ENCODE results near the gene LRRC27. TPM values are rescaled to one million over a fixed set of nuclear protein-coding genes. Genes with fewer than 3 reads are reported as not detected.

LRRC27 gene
- polyA plus RNA-seq, 2 donors, result 2.3 to 2.6 TPM

GRCh38 chr10:132407846-132408278 is 75.9 kb downstream of the LRRC27 start:
- Histone ChIP-seq H3K27ac (ENCODE audit: low read depth in 2 of 2, low read length in 1 of 2) (peak overlapping the region; percentile 91 to 92), H3K4me3 (ENCODE audit: low read depth in 1 of 2, low read length in 2 of 2) (peak overlapping the region; percentile 36 to 48), H3K36me3 (ENCODE audit: control insufficient read depth in 2 of 2, insufficient read depth in 2 of 2, low read length in 1 of 2) (peaks cover 4 to 37% of the 10 kb centered on the region in 2 donors), H3K4me1 (ENCODE audit: control insufficient read depth in 2 of 2, insufficient read depth in 2 of 2, low read length in 1 of 2) (peaks cover 16 to 57% of the 10 kb centered on the region in 2 donors), H3K9me3 (ENCODE audit: control insufficient read depth in 2 of 2, insufficient read depth in 1 of 2, low read depth in 1 of 2, low read length in 1 of 2) (no peaks in the 10 kb centered on the region), H3K27me3 (ENCODE audit: control insufficient read depth in 1 of 2, insufficient read depth in 2 of 2, low read length in 2 of 2) (no peaks in the 10 kb centered on the region)
- WGBS, 2 donors, result 23 to 32% methylated on average over 17 of the region's 17 CpGs

GRCh38 chr10:132408367-132408781 is 76.4 kb downstream of the LRRC27 start:
- Histone ChIP-seq H3K4me3 (ENCODE audit: low read depth in 1 of 2, low read length in 2 of 2) (peak overlapping the region; percentile 36 to 48), H3K4me1 (ENCODE audit: control insufficient read depth in 2 of 2, insufficient read depth in 2 of 2, low read length in 1 of 2) (peaks cover 15 to 57% of the 10 kb centered on the region in 2 donors), H3K9me3 (ENCODE audit: control insufficient read depth in 2 of 2, insufficient read depth in 1 of 2, low read depth in 1 of 2, low read length in 1 of 2) (no peaks in the 10 kb centered on the region), H3K27ac (ENCODE audit: low read depth in 2 of 2, low read length in 1 of 2) (peak overlapping the region; percentile 91 to 92), H3K27me3 (ENCODE audit: control insufficient read depth in 1 of 2, insufficient read depth in 2 of 2, low read length in 2 of 2) (no peaks in the 10 kb centered on the region), H3K36me3 (ENCODE audit: control insufficient read depth in 2 of 2, insufficient read depth in 2 of 2, low read length in 1 of 2) (peaks cover 4 to 36% of the 10 kb centered on the region in 2 donors)
- WGBS, 2 donors, result 21 to 26% methylated on average over 18 to 20 of the region's 20 CpGs

- Histone ChIP-seq H3K9me3 (ENCODE audit: control insufficient read depth in 2 of 2, insufficient read depth in 1 of 2, low read depth in 1 of 2, low read length in 1 of 2) (no peaks in the 10 kb centered on the region), H3K36me3 (ENCODE audit: control insufficient read depth in 2 of 2, insufficient read depth in 2 of 2, low read length in 1 of 2) (peaks cover 4 to 36% of the 10 kb centered on the region in 2 donors), H3K4me1 (ENCODE audit: control insufficient read depth in 2 of 2, insufficient read depth in 2 of 2, low read length in 1 of 2) (peaks cover 22 to 60% of the 10 kb centered on the region in 2 donors), H3K27ac (ENCODE audit: low read depth in 2 of 2, low read length in 1 of 2) (peak overlapping the region; percentile 91 to 92), H3K4me3 (ENCODE audit: low read depth in 1 of 2, low read length in 2 of 2) (peak overlapping the region; percentile 36 to 48), H3K27me3 (ENCODE audit: control insufficient read depth in 1 of 2, insufficient read depth in 2 of 2, low read length in 2 of 2) (no peaks in the 10 kb centered on the region)
- 53 to 56% methylated on average over 27 of the region's 27 CpGs for WGBS, 2 donors
These were observed 77.1 kb downstream of the LRRC27 start for GRCh38 chr10:132408823-132409666.

GRCh38 chr10:132409667-132410028 is 77.7 kb downstream of the LRRC27 start:
- Histone ChIP-seq H3K4me3 (ENCODE audit: low read depth in 1 of 2, low read length in 2 of 2) (peak overlapping the region in 1 of 2 donors; percentile 22), H3K4me1 (ENCODE audit: control insufficient read depth in 2 of 2, insufficient read depth in 2 of 2, low read length in 1 of 2) (peaks cover 24 to 59% of the 10 kb centered on the region in 2 donors), H3K27ac (ENCODE audit: low read depth in 2 of 2, low read length in 1 of 2) (peak overlapping the region in 1 of 2 donors; percentile 27), H3K9me3 (ENCODE audit: control insufficient read depth in 2 of 2, insufficient read depth in 1 of 2, low read depth in 1 of 2, low read length in 1 of 2) (no peaks in the 10 kb centered on the region), H3K36me3 (ENCODE audit: control insufficient read depth in 2 of 2, insufficient read depth in 2 of 2, low read length in 1 of 2) (peaks cover 4 to 34% of the 10 kb centered on the region in 2 donors), H3K27me3 (ENCODE audit: control insufficient read depth in 1 of 2, insufficient read depth in 2 of 2, low read length in 2 of 2) (no peaks in the 10 kb centered on the region)
- WGBS, 2 donors, result 80 to 88% methylated on average over 4 of the region's 4 CpGs

- H3K27me3 ChIP-seq (ENCODE audit: control insufficient read depth in 1 of 2, insufficient read depth in 2 of 2, low read length in 2 of 2), result no peaks in the 10 kb centered on the region
- peaks cover 4 to 31% of the 10 kb centered on the region in 2 donors for H3K36me3 ChIP-seq (ENCODE audit: control insufficient read depth in 2 of 2, insufficient read depth in 2 of 2, low read length in 1 of 2)
- peaks cover 24 to 59% of the 10 kb centered on the region in 2 donors for H3K4me1 ChIP-seq (ENCODE audit: control insufficient read depth in 2 of 2, insufficient read depth in 2 of 2, low read length in 1 of 2)
- H3K4me3 ChIP-seq (ENCODE audit: low read depth in 1 of 2, low read length in 2 of 2), result no peak overlapping the region
- H3K9me3 ChIP-seq (ENCODE audit: control insufficient read depth in 2 of 2, insufficient read depth in 1 of 2, low read depth in 1 of 2, low read length in 1 of 2), result no peaks in the 10 kb centered on the region
- 77 to 90% methylated on average over 25 to 28 of the region's 28 CpGs for WGBS, 2 donors
- H3K27ac ChIP-seq (ENCODE audit: low read depth in 2 of 2, low read length in 1 of 2), result no peak overlapping the region
These were observed 78.2 kb downstream of the LRRC27 start for GRCh38 chr10:132410056-132410778.

- Histone ChIP-seq H3K27ac (ENCODE audit: low read depth in 2 of 2, low read length in 1 of 2) (peak overlapping the region; percentile 90 to 94), H3K4me1 (ENCODE audit: control insufficient read depth in 2 of 2, insufficient read depth in 2 of 2, low read length in 1 of 2) (peaks cover 24 to 62% of the 10 kb centered on the region in 2 donors), H3K36me3 (ENCODE audit: control insufficient read depth in 2 of 2, insufficient read depth in 2 of 2, low read length in 1 of 2) (peaks cover 0 to 30% of the 10 kb centered on the region in 2 donors), H3K27me3 (ENCODE audit: control insufficient read depth in 1 of 2, insufficient read depth in 2 of 2, low read length in 2 of 2) (no peaks in the 10 kb centered on the region), H3K9me3 (ENCODE audit: control insufficient read depth in 2 of 2, insufficient read depth in 1 of 2, low read depth in 1 of 2, low read length in 1 of 2) (no peaks in the 10 kb centered on the region), H3K4me3 (ENCODE audit: low read depth in 1 of 2, low read length in 2 of 2) (peak overlapping the region in 1 of 2 donors; percentile 8)
- WGBS, 2 donors, result 75 to 78% methylated on average over 28 of the region's 28 CpGs
These were observed 79.0 kb downstream of the LRRC27 start for GRCh38 chr10:132410779-132411532.

- Histone ChIP-seq H3K9me3 (ENCODE audit: control insufficient read depth in 2 of 2, insufficient read depth in 1 of 2, low read depth in 1 of 2, low read length in 1 of 2) (no peaks in the 10 kb centered on the region), H3K27me3 (ENCODE audit: control insufficient read depth in 1 of 2, insufficient read depth in 2 of 2, low read length in 2 of 2) (no peaks in the 10 kb centered on the region), H3K27ac (ENCODE audit: low read depth in 2 of 2, low read length in 1 of 2) (peak overlapping the region; percentile 90 to 94), H3K4me3 (ENCODE audit: low read depth in 1 of 2, low read length in 2 of 2) (peak overlapping the region in 1 of 2 donors; percentile 8), H3K36me3 (ENCODE audit: control insufficient read depth in 2 of 2, insufficient read depth in 2 of 2, low read length in 1 of 2) (peaks cover 0 to 29% of the 10 kb centered on the region in 2 donors), H3K4me1 (ENCODE audit: control insufficient read depth in 2 of 2, insufficient read depth in 2 of 2, low read length in 1 of 2) (peaks cover 24 to 62% of the 10 kb centered on the region in 2 donors)
- 16 to 25% methylated on average over 23 of the region's 23 CpGs for WGBS, 2 donors
These were observed 79.7 kb downstream of the LRRC27 start for GRCh38 chr10:132411561-132412253.

GRCh38 chr10:132412316-132413192 is 80.6 kb downstream of the LRRC27 start:
- H3K27me3 ChIP-seq (ENCODE audit: control insufficient read depth in 1 of 2, insufficient read depth in 2 of 2, low read length in 2 of 2), result no peaks in the 10 kb centered on the region
- H3K36me3 ChIP-seq (ENCODE audit: control insufficient read depth in 2 of 2, insufficient read depth in 2 of 2, low read length in 1 of 2), result peaks cover 0 to 28% of the 10 kb centered on the region in 2 donors
- H3K9me3 ChIP-seq (ENCODE audit: control insufficient read depth in 2 of 2, insufficient read depth in 1 of 2, low read depth in 1 of 2, low read length in 1 of 2), result no peaks in the 10 kb centered on the region
- 51 to 54% methylated on average over 29 of the region's 29 CpGs for WGBS, 2 donors
- H3K4me3 ChIP-seq (ENCODE audit: low read depth in 1 of 2, low read length in 2 of 2), result no peak overlapping the region
- peaks cover 16 to 53% of the 10 kb centered on the region in 2 donors for H3K4me1 ChIP-seq (ENCODE audit: control insufficient read depth in 2 of 2, insufficient read depth in 2 of 2, low read length in 1 of 2)
- H3K27ac ChIP-seq (ENCODE audit: low read depth in 2 of 2, low read length in 1 of 2), result peak overlapping the region; percentile 90 to 94
